ENCODE data around the gene LSMEM2.

LSMEM2 gene
- 0 to 0.21 (median 0) reads per million in 9 experiments for total RNA-seq

- Mint-ChIP-seq H3K27me3 (peaks cover 28 to 39% of the 10 kb centered on the region in 2 donors), H3K27ac (no peak within 1 kb of the TSS), H3K4me3 (no peak within 1 kb of the TSS), H3K4me1 (ENCODE audit: low read depth in 2 of 2) (peaks cover 16 to 17% of the 10 kb centered on the region in 2 donors), H3K9me3 (no peaks in the 10 kb centered on the region), H3K36me3 (ENCODE audit: insufficient read depth) (peaks cover 14% of the 10 kb centered on the region)
- ATAC-seq (replicated peaks), result no peak
- no peak for DNase-seq
These were observed at the start of gene LSMEM2 for GRCh38 chr3:50278880-50279224. Gene LSMEM2, plus strand, starts transcription at chr3:50279087. Its CDS starts 27 bp downstream, at chr3:50279114.

- DNase-seq (no peak), ATAC-seq (replicated peaks) (no peak)
- Mint-ChIP-seq H3K27me3 (no peaks in the 10 kb centered on the region), H3K9me3 (no peaks in the 10 kb centered on the region), H3K36me3 (ENCODE audit: insufficient read depth) (peaks cover 12% of the 10 kb centered on the region), H3K4me3 (peak overlapping the region in 1 of 2 donors; percentile 38), H3K4me1 (ENCODE audit: low read depth in 2 of 2) (peaks cover 18 to 25% of the 10 kb centered on the region in 2 donors), H3K27ac (no peak overlapping the region)
These were observed 49.4 kb upstream of the LSMEM2 start for GRCh38 chr3:50229490-50229889.

- Mint-ChIP-seq H3K4me1 (ENCODE audit: low read depth in 2 of 2) (peaks cover 18 to 25% of the 10 kb centered on the region in 2 donors), H3K4me3 (no peak overlapping the region), H3K36me3 (ENCODE audit: insufficient read depth) (peaks cover 10% of the 10 kb centered on the region), H3K9me3 (no peaks in the 10 kb centered on the region), H3K27me3 (no peaks in the 10 kb centered on the region), H3K27ac (no peak overlapping the region)
- no peak for ATAC-seq (replicated peaks)
- no peak for DNase-seq
These were observed 48.6 kb upstream of the LSMEM2 start for GRCh38 chr3:50230104-50230793.

DNA sequence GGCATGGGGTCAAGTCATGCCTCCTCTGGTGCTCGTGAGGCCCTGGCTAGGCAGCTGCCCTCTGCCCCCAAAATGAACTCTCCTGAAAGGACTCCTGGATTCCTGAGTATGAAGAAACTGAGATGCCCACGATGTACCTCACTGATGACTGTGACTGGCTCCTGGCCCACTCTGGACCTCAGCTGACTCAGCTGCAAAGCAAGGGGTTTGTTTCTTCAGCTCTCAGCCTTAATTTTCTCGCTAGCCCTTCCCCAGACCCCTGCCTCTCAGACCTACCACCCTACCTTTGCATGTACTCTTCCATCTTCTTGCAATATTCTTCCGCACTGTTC, 48.1 kb upstream of the LSMEM2 start:
- H3K4me1 Mint-ChIP-seq (ENCODE audit: low read depth in 2 of 2), result peaks cover 23 to 25% of the 10 kb centered on the region in 2 donors
- H3K9me3 Mint-ChIP-seq, result no peaks in the 10 kb centered on the region
- H3K4me3 Mint-ChIP-seq, result no peak overlapping the region
- DNase-seq, result no peak
- peaks cover 11% of the 10 kb centered on the region for H3K36me3 Mint-ChIP-seq (ENCODE audit: insufficient read depth)
- ATAC-seq (replicated peaks), result no peak
- no peak overlapping the region for H3K27ac Mint-ChIP-seq
- H3K27me3 Mint-ChIP-seq, result no peaks in the 10 kb centered on the region

DNA sequence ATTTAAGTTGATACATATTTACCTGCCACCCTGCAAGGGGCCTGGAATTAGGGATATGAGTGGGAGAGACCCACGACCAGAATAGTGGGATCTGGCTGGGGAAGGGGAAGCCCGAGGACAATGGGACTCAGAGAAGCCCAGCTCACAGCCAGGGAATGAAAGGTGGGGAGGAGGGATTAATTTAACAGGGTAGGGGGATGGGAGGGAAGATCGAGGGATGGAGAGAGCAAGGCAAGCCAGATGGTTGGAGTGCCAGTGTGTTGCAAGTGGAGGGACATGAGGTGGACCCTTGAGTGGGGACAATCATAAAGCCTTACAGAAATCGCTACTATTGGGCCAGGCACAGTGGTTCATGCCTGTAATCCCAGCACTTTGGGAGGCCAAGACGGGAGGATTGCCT, 47.3 kb upstream of the LSMEM2 start:
- DNase-seq, result no peak
- no peak overlapping the region for H3K4me3 Mint-ChIP-seq
- H3K9me3 Mint-ChIP-seq, result no peaks in the 10 kb centered on the region
- H3K4me1 Mint-ChIP-seq (ENCODE audit: low read depth in 2 of 2), result peaks cover 19% of the 10 kb centered on the region in 2 donors
- H3K36me3 Mint-ChIP-seq (ENCODE audit: insufficient read depth), result peaks cover 17% of the 10 kb centered on the region
- H3K27me3 Mint-ChIP-seq, result no peaks in the 10 kb centered on the region
- no peak overlapping the region for H3K27ac Mint-ChIP-seq
- ATAC-seq (replicated peaks), result no peak

GRCh38 chr3:50232303-50232702, 46.6 kb upstream of the LSMEM2 start:
- Mint-ChIP-seq H3K27me3 (no peaks in the 10 kb centered on the region), H3K36me3 (ENCODE audit: insufficient read depth) (peaks cover 16% of the 10 kb centered on the region), H3K9me3 (no peaks in the 10 kb centered on the region), H3K4me1 (ENCODE audit: low read depth in 2 of 2) (peaks cover 19 to 20% of the 10 kb centered on the region in 2 donors), H3K4me3 (no peak overlapping the region), H3K27ac (no peak overlapping the region)
- ATAC-seq (replicated peaks) (no peak), DNase-seq (no peak)

GRCh38 chr3:50233176-50233575, 45.7 kb upstream of the LSMEM2 start:
- peaks cover 25% of the 10 kb centered on the region for H3K36me3 Mint-ChIP-seq (ENCODE audit: insufficient read depth)
- peak overlapping the region in 1 of 2 donors; percentile 59 for H3K27ac Mint-ChIP-seq
- peaks cover 17 to 19% of the 10 kb centered on the region in 2 donors for H3K4me1 Mint-ChIP-seq (ENCODE audit: low read depth in 2 of 2)
- DNase-seq, result no peak
- no peak for ATAC-seq (replicated peaks)
- H3K27me3 Mint-ChIP-seq, result no peaks in the 10 kb centered on the region
- H3K9me3 Mint-ChIP-seq, result no peaks in the 10 kb centered on the region
- peak overlapping the region in 1 of 2 donors; percentile 17 for H3K4me3 Mint-ChIP-seq

DNA sequence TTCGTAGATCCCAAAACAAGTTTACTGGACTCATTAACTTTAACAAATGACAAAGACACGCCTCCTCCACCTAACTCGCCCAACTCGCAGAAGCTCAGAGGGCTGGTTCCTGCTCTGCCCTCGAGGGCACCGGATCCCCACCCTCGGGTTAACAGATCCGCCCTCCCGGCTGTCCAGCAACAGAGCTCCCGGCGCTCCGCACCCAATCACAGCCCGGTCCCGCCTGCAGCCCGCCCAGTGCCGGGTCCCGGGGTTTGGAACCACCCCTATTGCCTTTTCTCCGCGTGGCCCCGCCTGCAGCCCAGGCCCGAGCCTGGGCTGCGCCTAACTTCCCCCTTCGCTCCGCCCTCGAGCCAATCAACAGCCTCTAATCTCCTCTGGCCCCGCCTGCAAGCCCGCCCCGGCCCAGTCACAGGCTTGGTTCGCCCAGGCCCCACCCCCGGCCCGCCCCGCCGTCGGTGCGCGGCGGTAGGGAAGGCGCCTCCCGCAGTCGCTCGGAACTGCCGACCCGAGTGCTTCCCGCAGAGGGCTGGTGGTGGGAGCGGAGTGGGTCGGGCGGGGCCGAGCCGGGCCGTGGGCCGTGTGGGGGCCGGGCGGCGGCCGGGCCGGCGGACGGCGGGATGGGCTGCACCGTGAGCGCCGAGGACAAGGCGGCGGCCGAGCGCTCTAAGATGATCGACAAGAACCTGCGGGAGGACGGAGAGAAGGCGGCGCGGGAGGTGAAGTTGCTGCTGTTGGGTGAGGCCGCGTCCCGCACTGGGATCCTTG, 43.0 kb upstream of the LSMEM2 start, which contains the start of gene GNAI2:
Gene GNAI2, plus strand, starts transcription at position 489 of the 768 bp plus-strand sequence. Its CDS starts 132 bp downstream, at position 621.
- no peaks in the 10 kb centered on the region for H3K9me3 Mint-ChIP-seq
- H3K27me3 Mint-ChIP-seq, result no peaks in the 10 kb centered on the region
- peak; percentile 87 for ATAC-seq (replicated peaks)
- peak within 1 kb of the TSS; percentile 94 to 95 for H3K27ac Mint-ChIP-seq
- peaks cover 35 to 36% of the 10 kb centered on the region in 2 donors for H3K4me1 Mint-ChIP-seq (ENCODE audit: low read depth in 2 of 2)
- peak; percentile 97 to 99 (median 98) for DNase-seq
- H3K36me3 Mint-ChIP-seq (ENCODE audit: insufficient read depth), result peaks cover 27% of the 10 kb centered on the region
- H3K4me3 Mint-ChIP-seq, result peak within 1 kb of the TSS; percentile 99 to 100

DNA sequence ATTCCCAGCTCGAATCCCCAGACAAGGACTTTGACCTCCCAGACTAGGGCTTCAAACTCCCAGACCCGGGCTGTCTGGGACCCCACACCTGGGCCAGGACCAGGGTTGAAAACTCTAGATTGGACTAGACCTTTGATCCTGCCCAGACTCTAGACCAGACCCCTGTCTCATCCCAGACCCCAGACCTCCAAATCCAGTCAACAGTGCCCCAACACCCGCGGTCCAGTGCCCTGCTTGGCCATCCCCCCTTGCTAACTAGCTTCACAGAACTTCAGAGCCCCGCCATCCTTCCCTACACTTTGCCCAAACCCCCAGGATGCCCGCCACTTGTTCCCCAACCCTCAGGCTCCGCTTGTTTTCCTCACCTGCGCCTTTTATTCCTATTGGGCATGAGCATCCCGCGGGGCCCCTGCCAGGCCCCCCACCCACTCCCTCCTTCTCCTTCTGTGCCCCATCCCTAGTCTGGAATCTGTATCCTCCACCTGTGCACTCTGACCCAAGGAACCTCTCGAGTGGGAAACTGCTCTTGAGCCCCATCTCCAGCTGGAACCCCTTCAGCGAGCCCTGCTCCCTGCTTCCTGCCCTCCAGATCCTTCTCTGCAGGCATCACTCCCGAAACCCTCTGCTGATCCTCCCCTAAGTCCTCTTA, 42.3 kb upstream of the LSMEM2 start:
- Mint-ChIP-seq H3K27ac (peak overlapping the region; percentile 94 to 95), H3K36me3 (ENCODE audit: insufficient read depth) (peaks cover 28% of the 10 kb centered on the region), H3K9me3 (no peaks in the 10 kb centered on the region), H3K27me3 (no peaks in the 10 kb centered on the region), H3K4me1 (ENCODE audit: low read depth in 2 of 2) (peaks cover 40 to 42% of the 10 kb centered on the region in 2 donors), H3K4me3 (peak overlapping the region; percentile 99 to 100)
- no peak for ATAC-seq (replicated peaks)
- DNase-seq, result no peak

DNA sequence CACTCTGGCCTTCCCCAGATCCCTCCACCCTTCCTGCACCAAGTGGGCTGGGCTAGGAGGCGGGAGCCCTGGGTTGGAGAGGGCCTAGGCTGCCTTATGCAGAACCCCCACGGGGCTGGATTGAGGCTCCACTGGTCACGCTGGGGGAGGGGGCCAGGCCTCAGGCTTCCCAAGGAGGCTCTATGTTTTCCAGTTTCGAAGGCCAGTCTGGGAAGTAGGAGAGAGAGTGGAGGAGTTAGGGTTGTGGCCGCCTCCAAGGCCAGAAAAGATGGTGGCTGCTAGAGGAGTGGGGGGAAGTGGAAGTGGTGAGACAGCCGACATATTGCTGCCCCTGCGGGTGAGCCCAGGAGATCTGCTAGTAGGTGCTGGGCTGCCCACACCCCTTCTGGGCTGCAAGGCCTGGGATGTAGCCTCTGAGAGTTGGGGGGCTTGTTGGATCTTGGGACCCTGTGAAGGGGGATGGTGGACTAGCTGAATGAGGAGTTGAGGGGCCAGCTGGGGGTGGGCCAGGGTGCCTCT, 41.7 kb upstream of the LSMEM2 start:
- peaks cover 31% of the 10 kb centered on the region for H3K36me3 Mint-ChIP-seq (ENCODE audit: insufficient read depth)
- peaks cover 46 to 48% of the 10 kb centered on the region in 2 donors for H3K4me1 Mint-ChIP-seq (ENCODE audit: low read depth in 2 of 2)
- ATAC-seq (replicated peaks), result no peak
- H3K9me3 Mint-ChIP-seq, result no peaks in the 10 kb centered on the region
- no peaks in the 10 kb centered on the region for H3K27me3 Mint-ChIP-seq
- peak in 2 of 3 experiments; percentile 24 to 30 for DNase-seq
- H3K27ac Mint-ChIP-seq, result peak overlapping the region; percentile 94 to 95
- peak overlapping the region; percentile 99 to 100 for H3K4me3 Mint-ChIP-seq

- peak overlapping the region; percentile 99 to 100 for H3K4me3 Mint-ChIP-seq
- H3K36me3 Mint-ChIP-seq (ENCODE audit: insufficient read depth), result peaks cover 35% of the 10 kb centered on the region
- H3K27me3 Mint-ChIP-seq, result no peaks in the 10 kb centered on the region
These were observed 40.9 kb upstream of the LSMEM2 start for GRCh38 chr3:50237754-50238548.

DNA sequence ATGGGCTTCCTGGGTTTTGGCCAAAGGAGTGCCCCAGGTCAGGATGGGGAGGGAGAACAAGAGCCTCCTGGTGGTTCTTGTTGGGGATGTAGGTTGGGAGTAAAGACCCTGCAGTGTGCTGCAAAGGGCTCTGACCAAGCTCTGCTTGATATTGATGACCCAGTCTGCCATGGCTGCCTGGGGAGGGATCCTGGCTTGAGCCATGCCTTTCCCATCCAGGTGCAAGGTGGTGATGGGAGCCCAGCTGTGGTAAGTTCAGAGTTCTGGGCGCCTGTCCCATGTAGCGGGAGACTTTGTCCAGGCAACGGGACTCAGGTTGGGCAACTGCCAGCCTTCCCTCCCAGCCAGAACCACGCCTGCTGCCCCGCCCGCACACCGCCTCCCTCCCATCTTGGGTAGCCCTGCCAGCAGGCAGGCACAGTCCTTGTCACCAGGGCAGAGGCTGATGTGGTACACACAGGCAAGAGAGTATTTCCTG, 40.3 kb upstream of the LSMEM2 start:
- no peaks in the 10 kb centered on the region for H3K27me3 Mint-ChIP-seq
- ATAC-seq (replicated peaks), result no peak
- H3K9me3 Mint-ChIP-seq, result no peaks in the 10 kb centered on the region
- peaks cover 37% of the 10 kb centered on the region for H3K36me3 Mint-ChIP-seq (ENCODE audit: insufficient read depth)
- peak overlapping the region; percentile 94 to 95 for H3K27ac Mint-ChIP-seq
- DNase-seq, result no peak
- H3K4me3 Mint-ChIP-seq, result peak overlapping the region; percentile 99 to 100
- H3K4me1 Mint-ChIP-seq (ENCODE audit: low read depth in 2 of 2), result peaks cover 56 to 59% of the 10 kb centered on the region in 2 donors

More at GRCh38 chr3:50237754-50238548, 40.9 kb upstream of the LSMEM2 start:
- DNase-seq (peak; percentile 79 to 81 (median 80)), ATAC-seq (replicated peaks) (peak; percentile 53)
- H3K4me1 Mint-ChIP-seq (ENCODE audit: low read depth in 2 of 2), result peaks cover 51 to 55% of the 10 kb centered on the region in 2 donors
- H3K27ac Mint-ChIP-seq, result peak overlapping the region; percentile 94 to 95
- no peaks in the 10 kb centered on the region for H3K9me3 Mint-ChIP-seq
